Measurements from ENCODE around the gene NME7. TPM values are rescaled to one million over a fixed set of nuclear protein-coding genes. Genes with fewer than 3 reads are reported as not detected.
A peak's percentile ranks its signal among the peaks of the same experiment; 100 is the strongest.
"Not testable (repeated sequence)": the region's sequence is repeated elsewhere in the genome, so short reads cannot be mapped to it uniquely, and the experiment has no call there.

Gene NME7, protein sequence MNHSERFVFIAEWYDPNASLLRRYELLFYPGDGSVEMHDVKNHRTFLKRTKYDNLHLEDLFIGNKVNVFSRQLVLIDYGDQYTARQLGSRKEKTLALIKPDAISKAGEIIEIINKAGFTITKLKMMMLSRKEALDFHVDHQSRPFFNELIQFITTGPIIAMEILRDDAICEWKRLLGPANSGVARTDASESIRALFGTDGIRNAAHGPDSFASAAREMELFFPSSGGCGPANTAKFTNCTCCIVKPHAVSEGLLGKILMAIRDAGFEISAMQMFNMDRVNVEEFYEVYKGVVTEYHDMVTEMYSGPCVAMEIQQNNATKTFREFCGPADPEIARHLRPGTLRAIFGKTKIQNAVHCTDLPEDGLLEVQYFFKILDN
- 1 to 10 TPM; 5.0 to 8.9 (median 8.4) TPM for total RNA-seq

DNA sequence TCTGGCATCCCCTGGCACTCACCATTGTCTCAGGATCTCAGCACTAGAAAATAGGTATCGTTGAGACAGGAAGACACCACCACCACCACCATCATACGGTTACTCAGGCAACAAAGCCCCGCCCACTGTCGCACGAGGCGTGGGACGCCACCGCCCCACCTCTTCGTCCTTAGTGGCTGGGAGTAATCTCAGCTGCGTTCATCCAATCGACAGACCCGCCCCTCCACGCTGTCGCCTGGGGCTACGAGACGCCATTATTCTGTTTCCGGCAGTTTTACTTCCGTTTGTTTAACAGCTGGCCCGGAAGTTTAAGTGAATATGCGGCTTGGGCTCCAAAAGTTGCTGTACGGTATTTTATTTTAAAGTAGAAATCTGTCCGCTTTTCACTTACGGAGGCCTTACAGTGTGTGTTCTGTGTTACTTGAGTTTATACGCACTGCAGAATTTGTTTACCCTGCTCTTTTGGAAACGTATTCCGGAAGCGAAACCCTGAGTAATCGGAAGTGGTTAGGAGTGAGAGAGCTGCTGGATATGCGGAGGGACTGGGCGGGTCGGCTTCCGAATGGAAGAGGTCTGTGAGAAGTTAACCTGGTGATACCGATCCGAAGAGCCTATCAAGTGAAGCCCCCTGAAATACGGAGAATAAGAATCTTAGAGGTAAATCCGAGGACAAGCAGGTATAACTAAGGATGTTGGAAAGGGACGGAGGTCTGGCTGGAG is at the start of gene NME7, which contains the start of gene BLZF1:
Gene NME7 (minus strand): TSS at position 112 of the 720 bp plus-strand sequence. CDS start 87 bp downstream, at position 25.
Gene BLZF1 (plus strand): TSS at position 510 of the 720 bp plus-strand sequence. CDS start 1,328 bp downstream, outside the sequence.
- TF ChIP-seq POLR2A (IDR thresholded peaks at IDR 0.05), result no peak
- TF ChIP-seq, protein P1, sequence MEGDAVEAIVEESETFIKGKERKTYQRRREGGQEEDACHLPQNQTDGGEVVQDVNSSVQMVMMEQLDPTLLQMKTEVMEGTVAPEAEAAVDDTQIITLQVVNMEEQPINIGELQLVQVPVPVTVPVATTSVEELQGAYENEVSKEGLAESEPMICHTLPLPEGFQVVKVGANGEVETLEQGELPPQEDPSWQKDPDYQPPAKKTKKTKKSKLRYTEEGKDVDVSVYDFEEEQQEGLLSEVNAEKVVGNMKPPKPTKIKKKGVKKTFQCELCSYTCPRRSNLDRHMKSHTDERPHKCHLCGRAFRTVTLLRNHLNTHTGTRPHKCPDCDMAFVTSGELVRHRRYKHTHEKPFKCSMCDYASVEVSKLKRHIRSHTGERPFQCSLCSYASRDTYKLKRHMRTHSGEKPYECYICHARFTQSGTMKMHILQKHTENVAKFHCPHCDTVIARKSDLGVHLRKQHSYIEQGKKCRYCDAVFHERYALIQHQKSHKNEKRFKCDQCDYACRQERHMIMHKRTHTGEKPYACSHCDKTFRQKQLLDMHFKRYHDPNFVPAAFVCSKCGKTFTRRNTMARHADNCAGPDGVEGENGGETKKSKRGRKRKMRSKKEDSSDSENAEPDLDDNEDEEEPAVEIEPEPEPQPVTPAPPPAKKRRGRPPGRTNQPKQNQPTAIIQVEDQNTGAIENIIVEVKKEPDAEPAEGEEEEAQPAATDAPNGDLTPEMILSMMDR (IDR thresholded peaks at IDR 0.05), result no peak
- intact Hi-C loops (cut with DNase I; ENCODE audit: low total_unique reads), result no loop called here
- DNase-seq (ENCODE audit: low spot score in 2 of 2), result peak; percentile 98 to 99
- WGBS, 2 donors, result 0 to 1% methylated on average over 37 of the region's 37 CpGs
- peak within 1 kb of the TSS; percentile 53 for H3K4me3 ChIP-seq (ENCODE audit: low read depth, poor library complexity, severe bottlenecking)

DNA sequence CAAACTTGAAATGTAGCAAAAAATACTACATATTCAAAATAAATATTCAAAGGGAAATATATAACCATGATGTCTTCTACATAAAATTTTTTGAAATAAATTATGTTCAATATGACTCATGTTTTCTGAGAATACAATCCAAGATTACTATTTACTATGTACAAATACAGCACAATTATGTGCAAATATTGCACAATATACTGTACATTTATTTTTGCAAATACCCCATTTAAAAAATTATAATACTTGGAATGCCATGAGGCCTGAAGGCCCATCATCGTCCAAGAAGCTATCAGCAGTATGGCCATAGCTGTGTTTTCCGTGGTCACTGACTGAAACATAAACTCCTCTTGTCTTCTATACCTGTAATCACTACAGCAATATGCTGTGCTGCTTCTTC is 47.4 kb upstream of the NME7 start:
- intact Hi-C loops (cut with DNase I; ENCODE audit: low total_unique reads), result no loop called here
- no peak for DNase-seq (ENCODE audit: low spot score in 2 of 2)
- no peak overlapping the region for H3K4me3 ChIP-seq (ENCODE audit: low read depth, poor library complexity, severe bottlenecking)
- no peak for TF ChIP-seq POLR2A (IDR thresholded peaks at IDR 0.05)
- TF ChIP-seq, protein P1 (IDR thresholded peaks at IDR 0.05), result no peak
- WGBS, 2 donors, result 83 to 89% methylated on average over 2 of the region's 2 CpGs

DNA sequence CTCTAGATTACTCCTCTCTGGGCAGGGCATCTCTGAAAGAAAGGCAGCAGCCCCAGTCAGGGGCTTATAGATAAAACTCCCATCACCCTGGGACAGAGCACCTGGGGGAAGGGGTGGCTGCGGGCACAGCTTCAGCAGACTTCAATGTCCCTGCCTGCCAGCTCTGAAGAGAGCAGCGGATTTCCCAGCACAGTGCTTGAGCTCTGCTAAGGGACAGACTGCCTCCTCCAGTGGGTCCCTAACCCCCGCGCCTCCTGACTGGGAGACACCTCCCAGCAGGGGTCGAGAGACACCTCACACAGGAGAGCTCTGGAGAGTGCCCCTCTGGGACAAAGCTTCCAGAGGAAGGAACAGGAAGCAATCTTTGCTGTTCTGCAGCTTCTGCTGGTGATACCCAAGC is 40.7 kb upstream of the NME7 start:
- 92 to 95% methylated on average over 5 of the region's 5 CpGs for WGBS, 2 donors

DNA sequence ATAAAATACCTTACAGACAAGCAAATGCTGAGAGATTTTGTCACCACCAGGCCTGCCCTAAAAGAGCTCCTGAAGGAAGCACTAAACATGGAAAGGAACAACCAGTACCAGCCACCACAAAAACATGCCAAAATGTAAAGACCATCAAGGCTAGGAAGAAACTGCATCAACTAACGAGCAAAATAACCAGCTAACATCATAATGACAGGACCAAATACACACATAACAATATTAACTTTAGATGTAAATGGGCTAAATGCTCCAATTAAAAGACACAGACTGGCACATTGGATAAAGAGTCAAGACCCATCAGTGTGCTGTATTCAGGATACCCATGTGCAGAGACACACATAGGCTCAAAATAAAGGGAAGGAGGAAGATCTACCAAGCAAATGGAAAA is 35.0 kb upstream of the NME7 start:
- DNase-seq (ENCODE audit: low spot score in 2 of 2); H3K4me3 ChIP-seq (ENCODE audit: low read depth, poor library complexity, severe bottlenecking): not testable (repeated sequence)
- WGBS, 2 donors, result 85 to 100% methylated on average over 1 of the region's 1 CpG
- intact Hi-C loops (cut with DNase I; ENCODE audit: low total_unique reads), result loop anchor here (2.0 kb wide), 1 partner anchor 20 kb away; no protein-coding TSS in a partner anchor

More for the DNA sequence above, 40.7 kb upstream of the NME7 start:
- H3K4me3 ChIP-seq (ENCODE audit: low read depth, poor library complexity, severe bottlenecking); DNase-seq (ENCODE audit: low spot score in 2 of 2); intact Hi-C loops (cut with DNase I; ENCODE audit: low total_unique reads): not testable (repeated sequence)

DNA sequence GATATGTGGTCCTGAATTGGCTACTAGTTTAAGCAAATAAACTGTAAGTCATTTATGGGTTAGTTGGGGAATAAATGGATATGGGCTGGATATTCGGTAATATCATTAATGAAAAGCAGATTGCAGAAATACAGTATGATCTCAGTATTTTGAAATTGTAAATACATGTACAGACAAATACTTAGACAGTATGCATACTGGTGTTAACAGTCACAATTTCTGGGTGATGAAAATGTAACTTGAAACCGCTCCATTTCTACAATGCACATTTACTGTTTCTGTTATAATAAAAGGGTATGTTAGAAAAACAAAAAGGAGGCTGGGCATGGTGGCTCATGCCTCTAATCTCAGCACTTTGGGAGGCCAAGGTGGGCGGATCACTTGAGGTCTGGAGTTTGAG is 28.4 kb upstream of the NME7 start:
- 83 to 88% methylated on average over 3 of the region's 3 CpGs for WGBS, 2 donors
- no peak for TF ChIP-seq POLR2A (IDR thresholded peaks at IDR 0.05)
- TF ChIP-seq, protein P1 (IDR thresholded peaks at IDR 0.05), result no peak
- intact Hi-C loops (cut with DNase I; ENCODE audit: low total_unique reads), result no loop called here
- no peak for DNase-seq (ENCODE audit: low spot score in 2 of 2)
- H3K4me3 ChIP-seq (ENCODE audit: low read depth, poor library complexity, severe bottlenecking), result no peak overlapping the region

DNA sequence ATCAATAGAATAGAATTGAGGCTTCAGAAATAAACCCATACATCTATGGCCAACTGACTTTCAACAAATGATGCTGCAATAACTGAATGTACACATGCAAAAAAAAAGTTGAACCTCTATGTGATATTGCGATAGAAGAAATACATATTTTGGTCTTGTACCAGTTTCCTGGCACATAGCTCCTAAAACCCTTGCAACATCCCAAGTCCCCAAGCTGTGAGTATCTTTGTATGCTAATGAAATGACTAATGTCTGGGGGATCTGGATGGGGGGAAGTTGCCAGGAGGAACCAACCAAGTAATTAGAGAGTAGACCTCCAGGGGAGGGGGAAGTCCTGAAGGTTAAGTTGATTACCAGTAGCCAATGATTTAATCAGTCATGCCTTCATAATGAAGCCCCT is 24.8 kb upstream of the NME7 start:
- no peak for DNase-seq (ENCODE audit: low spot score in 2 of 2)
- intact Hi-C loops (cut with DNase I; ENCODE audit: low total_unique reads), result no loop called here
- 100% methylated on average over 1 of the region's 1 CpG for WGBS, 2 donors
- no peak for TF ChIP-seq POLR2A (IDR thresholded peaks at IDR 0.05)
- TF ChIP-seq, protein P1 (IDR thresholded peaks at IDR 0.05), result no peak
- no peak overlapping the region for H3K4me3 ChIP-seq (ENCODE audit: low read depth, poor library complexity, severe bottlenecking)
